Astrocyte (in vitro differentiated cells and primary cell): ENCODE results near the gene TMEM60. TPM values are rescaled to one million over a fixed set of nuclear protein-coding genes. Genes with fewer than 3 reads are reported as not detected.
A peak's percentile ranks its signal among the peaks of the same experiment; 100 is the strongest.

Experiments
- DNase-seq: peaks from one replicate; pipeline ENCODE4 v3.0.0-alpha.2; 2010; ENCODE audit warnings: low read depth
- FAIRE-seq: peaks from 2 replicates; lab custom pipeline; 2011; peaks lifted over from hg19 to GRCh38; lab: Jason Lieb, UNC
- H2AFZ ChIP-seq: 2 replicates; pipeline ENCODE4 v1.6.0; 2012; ENCODE audit warnings: low read depth, low read length, inconsistent platforms
- H3K27ac ChIP-seq: 2 replicates; pipeline ENCODE4 v1.5.1; 2011; ENCODE audit warnings: low read depth, low read length, inconsistent platforms
- H3K27me3 ChIP-seq: 2 replicates; pipeline ENCODE4 v1.6.0; 2011; ENCODE audit warnings: low read length, inconsistent platforms; ENCODE audit not compliant: insufficient read depth
- H3K36me3 ChIP-seq: 2 replicates; pipeline ENCODE4 v1.5.1; 2011; ENCODE audit warnings: low read length, inconsistent platforms; ENCODE audit not compliant: insufficient read depth
- H3K4me1 ChIP-seq: 2 replicates; pipeline ENCODE4 v1.5.1; 2011; ENCODE audit warnings: low read length, inconsistent platforms; ENCODE audit not compliant: insufficient read depth
- H3K4me2 ChIP-seq: 2 replicates; pipeline ENCODE4 v1.6.0; 2012; ENCODE audit warnings: low read length, inconsistent platforms
- H3K4me3 ChIP-seq: 2 replicates; pipeline ENCODE4 v1.5.1; 2011; ENCODE audit warnings: low read depth, mild to moderate bottlenecking, low read length, inconsistent platforms; ENCODE audit not compliant: insufficient read depth
- H3K79me2 ChIP-seq: 2 replicates; pipeline ENCODE4 v1.6.0; 2012; ENCODE audit warnings: mild to moderate bottlenecking, low read length, inconsistent platforms; ENCODE audit not compliant: insufficient read depth
- H3K9ac ChIP-seq: 2 replicates; pipeline ENCODE4 v1.6.0; 2012; ENCODE audit warnings: mild to moderate bottlenecking, low read length, inconsistent platforms
- H3K9me3 ChIP-seq: 2 replicates; pipeline ENCODE4 v1.5.1; 2012; ENCODE audit warnings: low read depth, mild to moderate bottlenecking, low read length, inconsistent platforms; ENCODE audit not compliant: insufficient read depth
- H4K20me1 ChIP-seq: 2 replicates; pipeline ENCODE4 v1.6.0; 2012; ENCODE audit warnings: low read length, inconsistent platforms; ENCODE audit not compliant: insufficient read depth
- H3K27ac Mint-ChIP-seq: one replicate; pipeline ENCODE4 v1.8.0; 2021; ENCODE audit warnings: mild to moderate bottlenecking, mixed read lengths; ENCODE audit not compliant: unreplicated experiment
- H3K27me3 Mint-ChIP-seq: one replicate; pipeline ENCODE4 v1.8.0; 2021; ENCODE audit warnings: low read depth, mixed read lengths; ENCODE audit not compliant: unreplicated experiment
- H3K36me3 Mint-ChIP-seq: one replicate; pipeline ENCODE4 v1.8.0; 2021; ENCODE audit warnings: low read depth, mixed read lengths; ENCODE audit not compliant: unreplicated experiment
- H3K4me1 Mint-ChIP-seq: one replicate; pipeline ENCODE4 v1.8.0; 2021; ENCODE audit warnings: low read depth, mixed read lengths; ENCODE audit not compliant: unreplicated experiment
- H3K4me3 Mint-ChIP-seq: one replicate; pipeline ENCODE4 v1.8.0; 2021; ENCODE audit warnings: mild to moderate bottlenecking, moderate library complexity, mixed read lengths; ENCODE audit not compliant: unreplicated experiment
- H3K9me3 Mint-ChIP-seq: one replicate; pipeline ENCODE4 v1.8.0; 2021; ENCODE audit warnings: mild to moderate bottlenecking, mixed read lengths; ENCODE audit not compliant: unreplicated experiment
- EZH2 ChIP-seq: IDR thresholded peaks from 2 replicates; pipeline ENCODE4 v1.6.1; 2012; ENCODE audit warnings: mild to moderate bottlenecking, low read length, inconsistent platforms; ENCODE audit not compliant: insufficient read depth
- total RNA-seq: library from RNA; stranded (reverse); gene quantifications from 2 replicates; pipeline ENCODE4 v1.2.1, GENCODE V29; 2021
- TF ChIP-seq, protein P1 (sequence below): IDR thresholded peaks from 2 replicates; pipeline ENCODE4 v1.5.1; 2011; ENCODE audit warnings: low read depth, mild to moderate bottlenecking, inconsistent platforms, low read length, moderate library complexity; ENCODE audit not compliant: insufficient read depth

Gene TMEM60
- total RNA-seq, 1 donor from 2014 or later = 12.2 TPM

DNA sequence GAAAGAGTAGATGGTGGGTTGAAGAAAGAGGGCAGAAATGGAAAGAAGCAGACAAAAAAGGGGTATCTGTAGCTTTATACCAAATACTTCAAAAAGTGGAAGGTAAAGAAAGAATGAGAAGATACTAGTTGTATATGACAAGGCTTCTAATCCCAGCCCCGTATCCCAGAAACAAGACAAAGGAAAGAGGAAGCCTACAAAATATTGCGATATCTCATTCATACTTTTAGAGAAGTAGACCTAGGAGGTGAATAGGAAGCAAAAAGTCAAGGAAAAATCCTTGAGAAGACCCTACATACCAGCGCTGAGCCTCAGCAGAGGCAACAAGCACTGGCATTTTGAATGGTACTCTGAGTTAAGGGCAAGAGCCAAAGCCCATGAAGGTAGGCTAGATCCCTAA lies 26.9 kb upstream of the TMEM60 start:
- H3K27ac ChIP-seq = no peak overlapping the region
- no peak overlapping the region for H2AFZ ChIP-seq
- H3K4me2 ChIP-seq = no peak overlapping the region
- peaks cover 22% of the 10 kb centered on the region for H4K20me1 ChIP-seq
- H3K4me3 ChIP-seq = no peak overlapping the region
- no peak overlapping the region for H3K9ac ChIP-seq
- H3K36me3 ChIP-seq = no peaks in the 10 kb centered on the region
- no peaks in the 10 kb centered on the region for H3K27me3 Mint-ChIP-seq
- peaks cover 45% of the 10 kb centered on the region for H3K79me2 ChIP-seq
- peaks cover 31% of the 10 kb centered on the region for H3K36me3 Mint-ChIP-seq
- TF ChIP-seq EZH2 = no peak
- TF ChIP-seq, protein P1, sequence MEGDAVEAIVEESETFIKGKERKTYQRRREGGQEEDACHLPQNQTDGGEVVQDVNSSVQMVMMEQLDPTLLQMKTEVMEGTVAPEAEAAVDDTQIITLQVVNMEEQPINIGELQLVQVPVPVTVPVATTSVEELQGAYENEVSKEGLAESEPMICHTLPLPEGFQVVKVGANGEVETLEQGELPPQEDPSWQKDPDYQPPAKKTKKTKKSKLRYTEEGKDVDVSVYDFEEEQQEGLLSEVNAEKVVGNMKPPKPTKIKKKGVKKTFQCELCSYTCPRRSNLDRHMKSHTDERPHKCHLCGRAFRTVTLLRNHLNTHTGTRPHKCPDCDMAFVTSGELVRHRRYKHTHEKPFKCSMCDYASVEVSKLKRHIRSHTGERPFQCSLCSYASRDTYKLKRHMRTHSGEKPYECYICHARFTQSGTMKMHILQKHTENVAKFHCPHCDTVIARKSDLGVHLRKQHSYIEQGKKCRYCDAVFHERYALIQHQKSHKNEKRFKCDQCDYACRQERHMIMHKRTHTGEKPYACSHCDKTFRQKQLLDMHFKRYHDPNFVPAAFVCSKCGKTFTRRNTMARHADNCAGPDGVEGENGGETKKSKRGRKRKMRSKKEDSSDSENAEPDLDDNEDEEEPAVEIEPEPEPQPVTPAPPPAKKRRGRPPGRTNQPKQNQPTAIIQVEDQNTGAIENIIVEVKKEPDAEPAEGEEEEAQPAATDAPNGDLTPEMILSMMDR = no peak
- H3K4me3 Mint-ChIP-seq = no peak overlapping the region
- FAIRE-seq (no peak), DNase-seq (no peak)
- H3K27ac Mint-ChIP-seq = no peak overlapping the region
- H3K9me3 Mint-ChIP-seq = peaks cover 23% of the 10 kb centered on the region
- H3K4me1 Mint-ChIP-seq = peaks cover 7% of the 10 kb centered on the region
- peaks cover 13% of the 10 kb centered on the region for H3K9me3 ChIP-seq
- no peaks in the 10 kb centered on the region for H3K4me1 ChIP-seq
- H3K27me3 ChIP-seq = no peaks in the 10 kb centered on the region

- no peak overlapping the region for H3K4me3 ChIP-seq
- Mint-ChIP-seq H3K9me3 (peaks cover 27% of the 10 kb centered on the region), H3K27ac (no peak overlapping the region), H3K4me3 (no peak overlapping the region), H3K36me3 (peaks cover 32% of the 10 kb centered on the region), H3K4me1 (peaks cover 7% of the 10 kb centered on the region), H3K27me3 (no peaks in the 10 kb centered on the region)
- H3K27ac ChIP-seq = no peak overlapping the region
- H3K36me3 ChIP-seq = no peaks in the 10 kb centered on the region
- H3K9ac ChIP-seq = no peak overlapping the region
- FAIRE-seq (no peak), DNase-seq (no peak)
- peaks cover 47% of the 10 kb centered on the region for H3K79me2 ChIP-seq
- no peak overlapping the region for H2AFZ ChIP-seq
- no peaks in the 10 kb centered on the region for H3K4me1 ChIP-seq
- TF ChIP-seq, protein P1 = no peak
- no peak for TF ChIP-seq EZH2
- H3K27me3 ChIP-seq = no peaks in the 10 kb centered on the region
- peaks cover 13% of the 10 kb centered on the region for H3K9me3 ChIP-seq
- peaks cover 22% of the 10 kb centered on the region for H4K20me1 ChIP-seq
- H3K4me2 ChIP-seq = no peak overlapping the region
These were observed 26.4 kb upstream of the TMEM60 start for GRCh38 chr7:77824636-77825035.

DNA sequence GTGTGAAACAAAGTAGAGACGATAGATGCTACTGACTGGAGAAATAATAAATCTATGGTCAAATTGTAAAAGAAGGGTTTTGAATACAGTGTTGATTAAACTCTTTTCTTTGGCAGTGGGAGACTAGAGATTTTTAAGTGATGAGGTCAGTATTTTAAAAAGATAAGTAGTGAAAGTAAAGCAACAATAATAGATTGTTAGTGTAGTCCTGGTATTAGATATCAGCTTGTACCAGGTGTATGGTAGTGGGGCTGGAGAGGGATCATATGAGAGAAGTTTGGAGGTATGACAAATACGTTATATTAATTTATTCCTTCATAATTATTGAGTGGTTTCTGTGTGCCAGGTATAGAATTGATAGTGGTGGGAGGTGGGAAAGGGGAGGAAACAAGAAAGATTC lies 25.6 kb upstream of the TMEM60 start:
- H3K4me1 ChIP-seq = no peaks in the 10 kb centered on the region
- H3K27ac ChIP-seq = no peak overlapping the region
- H3K4me3 Mint-ChIP-seq = no peak overlapping the region
- H3K36me3 ChIP-seq = no peaks in the 10 kb centered on the region
- H3K9ac ChIP-seq = no peak overlapping the region
- H3K36me3 Mint-ChIP-seq = peaks cover 36% of the 10 kb centered on the region
- H3K4me3 ChIP-seq = no peak overlapping the region
- H3K27me3 ChIP-seq = no peaks in the 10 kb centered on the region
- TF ChIP-seq, protein P1 = no peak
- no peak for TF ChIP-seq EZH2
- peaks cover 13% of the 10 kb centered on the region for H3K9me3 ChIP-seq
- H3K9me3 Mint-ChIP-seq = peaks cover 32% of the 10 kb centered on the region
- H3K27me3 Mint-ChIP-seq = no peaks in the 10 kb centered on the region
- H3K4me2 ChIP-seq = peak overlapping the region; percentile 62
- peaks cover 22% of the 10 kb centered on the region for H4K20me1 ChIP-seq
- no peak overlapping the region for H3K27ac Mint-ChIP-seq
- peak; percentile 27 for DNase-seq
- peaks cover 7% of the 10 kb centered on the region for H3K4me1 Mint-ChIP-seq
- peaks cover 49% of the 10 kb centered on the region for H3K79me2 ChIP-seq
- no peak overlapping the region for H2AFZ ChIP-seq
- no peak for FAIRE-seq
